Adrenal gland (tissue), 12 donors: Measurements from ENCODE around the gene CHRM1. TPM values are rescaled to one million over a fixed set of nuclear protein-coding genes. Genes with fewer than 3 reads are reported as not detected.

ENCODE experiments used
- DNase-seq, 7 donors: peaks; one replicate each; pipeline ENCODE4 v3.0.0-alpha.2; 2019 to 2020
- H3K27ac ChIP-seq, 5 donors: fragments of 200-600 bp; sonication (generic) in 4 of 5; 1 replicate in 3 of 5; 2 replicates in 2 of 5; pipeline versions ENCODE4 v1.5.1 to v1.8.0; 2016 to 2020; ENCODE audit warnings: mild to moderate bottlenecking in 1 of 5
- H3K27me3 ChIP-seq: fragments of 200-600 bp; 2 replicates; pipeline ENCODE4 v1.8.0; 2021
- H3K36me3 ChIP-seq, 2 donors: fragments of 200-600 bp; replicated peaks in 1 of 2; 1 replicate in 1 of 2; 2 replicates in 1 of 2; pipeline versions ENCODE4 v1.5.1 to v1.8.0; 2018 to 2022
- H3K4me1 ChIP-seq, 2 donors: fragments of 200-600 bp; replicated peaks in 1 of 2; 1 replicate in 1 of 2; 2 replicates in 1 of 2; pipeline versions ENCODE4 v1.5.1 to v1.8.0; 2018 to 2021
- H3K4me3 ChIP-seq, 4 donors: fragments of 200-600 bp; sonication (generic) in 3 of 4; one replicate each; pipeline ENCODE4 v1.5.1; 2016 to 2018
- H3K9me3 ChIP-seq, 3 donors: fragments of 200-600 bp; sonication (generic) in 1 of 3; replicated peaks in 1 of 3; 1 replicate in 2 of 3; 2 replicates in 1 of 3; pipeline versions ENCODE4 v1.5.1 to v1.8.0; 2016 to 2021
- CTCF ChIP-seq, 6 experiments: fragments of 450-650 bp in 4 of 6; fragments of 200-600 bp in 2 of 6; sonication (generic) in 1 of 6; IDR thresholded peaks; 1 replicate in 5 of 6; 2 replicates in 1 of 6; pipeline versions ENCODE4 v1.5.1 to v1.8.0; 2016 to 2021; ENCODE audit warnings: antibody characterized with exemption in 6 of 6, mild to moderate bottlenecking in 2 of 6, moderate library complexity in 1 of 6
- POLR2A ChIP-seq, 2 donors: fragments of 450-650 bp; IDR thresholded peaks; one replicate each; pipeline ENCODE4 v1.6.1; 2017; ENCODE audit warnings: antibody characterized with exemption in 2 of 2, mild to moderate bottlenecking in 2 of 2, moderate library complexity in 1 of 2
- WGBS, 4 donors: extraction: QIAGEN DNeasy Blood & Tissue Kit in 2 of 4; methylation state at CpG; one replicate each; pipeline versions ENCODE4 v1.1.5 to v1.1.7; 2013 to 2017; 5-methylcytosine and 5-hydroxymethylcytosine counted together
- intact Hi-C, 2 donors: fragments of 100-400 bp; cut with DNase I; formaldehyde crosslinking; loops; one replicate each; pipeline versions ENCODE4 v1.14.1 to v1.15.0; 2022 to 2023
- polyA plus RNA-seq, 3 donors: library from polyadenylated mRNA; stranded (reverse); fragments of 200-250 nt in 2 of 3; fragments of 350-450 nt in 1 of 3; fragmentation: Illumina TruSeq in 1 of 3; extraction: RNeasy Lipid Tissue Mini Kit (QIAGEN cat#74804) in 1 of 3; gene quantifications; one replicate each; pipeline ENCODE4 v1.2.3, GENCODE V29; 2013 to 2014
- total RNA-seq, 9 donors: library from RNA; depleted of rRNA in 4 of 9; stranded (reverse); fragments of >200 nt in 4 of 9; fragments of 120-200 nt in 1 of 9; fragmentation: NEBNext Ultra II Directional in 1 of 9; extraction: Animal tissue kit (Norgen Biotek cat#: 25700) in 1 of 9; gene quantifications; one replicate each; pipeline versions ENCODE4 v1.1.0 to v1.2.4, GENCODE V29; 2013 to 2023
- donor health status: healthy with polysubstance abuse.
- donor health status: Bipolar disorder and iron deficiency.
- donor health status: DM: yes; HTN: yes; CAD: no.
- donor health status: DM: no; HTN: no; CAD: no.
- donor health status: DM: no; HTN: no; CAD: no.
- donor health status: DM: yes; HTN: yes; CAD: no.

The CHRM1 gene
- total and polyA plus RNA-seq, 12 donors: 0.22 to 3.8 (median 1.8) TPM; not detected in 5

GRCh38 chr11:62897311-62897710 lies 23.9 kb downstream of the CHRM1 start:
- intact Hi-C loops: no loop called here
- no peak overlapping the region for H3K4me3 ChIP-seq

GRCh38 chr11:62896049-62896448 lies 25.1 kb downstream of the CHRM1 start:
- intact Hi-C loops: no loop called here
- no peaks in the 10 kb centered on the region for H3K9me3 ChIP-seq
- H3K36me3 ChIP-seq: no peaks in the 10 kb centered on the region
- TF ChIP-seq POLR2A (IDR thresholded peaks at IDR 0.05) (no peak), CTCF (IDR thresholded peaks at IDR 0.05) (no peak)
- no peaks in the 10 kb centered on the region for H3K4me1 ChIP-seq
- H3K27ac ChIP-seq: peak overlapping the region in 1 of 5 donors; percentile 52
- peak in 4 of 7 donors; percentile 31 to 70 (median 46) for DNase-seq
- H3K27me3 ChIP-seq: no peaks in the 10 kb centered on the region
- no peak overlapping the region for H3K4me3 ChIP-seq
- 61 to 66% (median 64%) methylated on average over 9 to 10 of the region's 10 CpGs for WGBS, 4 donors

More at GRCh38 chr11:62897311-62897710, 23.9 kb downstream of the CHRM1 start:
- Histone ChIP-seq H3K27me3 (no peaks in the 10 kb centered on the region), H3K9me3 (no peaks in the 10 kb centered on the region), H3K36me3 (no peaks in the 10 kb centered on the region), H3K4me1 (no peaks in the 10 kb centered on the region), H3K27ac (no peak overlapping the region)
- TF ChIP-seq POLR2A (IDR thresholded peaks at IDR 0.05): no peak
- no peak for TF ChIP-seq CTCF (IDR thresholded peaks at IDR 0.05)
- 56 to 72% (median 60%) methylated on average over 2 of the region's 2 CpGs for WGBS, 4 donors
- no peak for DNase-seq

GRCh38 chr11:62895501-62895900 lies 25.7 kb downstream of the CHRM1 start:
- DNase-seq: no peak
- H3K27me3 ChIP-seq: no peaks in the 10 kb centered on the region
- no peaks in the 10 kb centered on the region for H3K4me1 ChIP-seq
- no peak overlapping the region for H3K27ac ChIP-seq
- TF ChIP-seq POLR2A (IDR thresholded peaks at IDR 0.05): no peak
- TF ChIP-seq CTCF (IDR thresholded peaks at IDR 0.05): no peak
- H3K36me3 ChIP-seq: no peaks in the 10 kb centered on the region
- 72 to 88% (median 78%) methylated on average over 6 of the region's 6 CpGs for WGBS, 4 donors
- no peak overlapping the region for H3K4me3 ChIP-seq
- no peaks in the 10 kb centered on the region for H3K9me3 ChIP-seq
- intact Hi-C loops: no loop called here

GRCh38 chr11:62892077-62892922 lies 28.9 kb downstream of the CHRM1 start:
- no peak for DNase-seq
- H3K27ac ChIP-seq: peak overlapping the region in 1 of 5 donors; percentile 10
- no peaks in the 10 kb centered on the region for H3K9me3 ChIP-seq
- peaks cover 0 to 22% of the 10 kb centered on the region in 2 donors for H3K36me3 ChIP-seq
- WGBS, 4 donors: 89 to 92% (median 91%) methylated on average over 10 of the region's 10 CpGs
- intact Hi-C loops: no loop called here
- H3K4me3 ChIP-seq: no peak overlapping the region
- TF ChIP-seq POLR2A (IDR thresholded peaks at IDR 0.05) (no peak), CTCF (IDR thresholded peaks at IDR 0.05) (no peak)
- peaks cover 0 to 23% of the 10 kb centered on the region in 2 donors for H3K4me1 ChIP-seq
- no peaks in the 10 kb centered on the region for H3K27me3 ChIP-seq
